GM10266 (cell line): Measurements from ENCODE around the gene CPLX4.

Experiments used
- DNase-seq: peaks from one replicate; pipeline ENCODE4 v3.0.0; 2012; ENCODE audit errors: extremely low spot score
- CTCF ChIP-seq: IDR thresholded peaks from 2 replicates; pipeline ENCODE4 v1.5.1; 2012; ENCODE audit warnings: mild to moderate bottlenecking, low read depth; ENCODE audit not compliant: control insufficient read depth, insufficient read depth; ENCODE audit errors: missing control alignments

The CPLX4 gene

GRCh38 chr18:59332986-59333385, 14.5 kb upstream of the CPLX4 start:
- no peak for TF ChIP-seq CTCF

DNA sequence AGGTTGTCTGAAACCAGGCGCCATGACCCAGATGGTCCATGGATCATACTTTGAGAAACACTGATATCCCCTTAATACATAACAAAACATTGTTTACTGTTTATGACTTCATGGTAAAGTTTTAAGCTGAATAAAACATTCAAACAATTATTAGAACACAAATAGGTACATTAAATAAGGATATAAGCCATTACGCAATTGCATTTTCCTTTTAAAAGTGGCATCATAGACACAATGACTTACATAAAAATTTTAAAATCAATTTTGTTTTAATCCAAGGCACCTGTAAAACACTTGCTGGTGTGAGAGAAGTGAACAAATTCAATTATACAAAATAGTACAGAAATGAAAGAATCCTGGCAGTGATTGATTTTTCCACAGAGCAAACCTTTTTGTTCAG, 10.2 kb upstream of the CPLX4 start:
- no peak for TF ChIP-seq CTCF
- no peak for DNase-seq

More at GRCh38 chr18:59332986-59333385, 14.5 kb upstream of the CPLX4 start:
- DNase-seq: no peak

DNA sequence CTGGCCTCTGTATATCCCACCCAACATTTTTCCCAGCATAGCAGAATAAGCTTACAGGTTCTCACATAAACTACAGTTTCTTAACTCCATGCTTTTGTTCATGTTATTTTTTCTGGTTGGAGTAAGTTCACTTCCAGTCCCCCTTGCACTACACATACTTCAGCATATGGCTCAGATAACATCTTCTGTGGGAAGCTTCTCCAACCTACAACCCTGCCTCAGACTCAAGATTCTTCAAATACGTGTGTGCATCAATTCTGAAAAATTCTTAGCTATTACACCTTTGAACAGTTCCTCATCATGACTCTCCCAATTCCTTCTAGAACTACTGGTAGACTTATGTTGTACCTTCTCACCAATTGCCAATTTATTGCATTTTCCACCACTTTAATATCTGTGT, 7.5 kb upstream of the CPLX4 start:
- TF ChIP-seq CTCF: no peak
- DNase-seq: no peak

- TF ChIP-seq CTCF: no peak
- DNase-seq: no peak
Measured at GRCh38 chr18:59324623-59324971, 6.1 kb upstream of the CPLX4 start.

- no peak for TF ChIP-seq CTCF
- DNase-seq: no peak
Measured at GRCh38 chr18:59323931-59324622, 5.6 kb upstream of the CPLX4 start.

DNA sequence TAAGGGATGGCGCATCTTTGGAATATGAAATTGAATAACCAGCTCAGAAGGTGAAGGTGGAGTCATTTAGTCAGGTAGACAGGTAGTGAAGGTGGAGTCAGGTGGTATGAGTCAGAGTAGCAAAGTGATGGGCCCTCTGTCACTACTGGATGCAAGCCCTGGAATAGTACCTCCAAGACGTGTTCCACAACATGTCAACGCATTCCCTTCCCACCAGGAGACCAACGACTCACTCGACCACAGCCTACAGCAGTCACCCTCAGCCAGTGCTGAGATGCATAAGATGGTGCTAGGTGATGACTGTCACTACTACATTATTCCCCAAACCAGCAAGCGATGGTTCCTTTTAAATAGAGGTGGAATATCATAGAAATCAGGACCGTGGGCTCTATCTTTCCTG, 6.8 kb downstream of the CPLX4 start:
- DNase-seq: no peak
- no peak for TF ChIP-seq CTCF

GRCh38 chr18:59308938-59309260, 9.6 kb downstream of the CPLX4 start:
- TF ChIP-seq CTCF: no peak

More at GRCh38 chr18:59308938-59309260, 9.6 kb downstream of the CPLX4 start:
- no peak for DNase-seq
